GM04504 (cell line): ENCODE data around the gene SH3TC1.

Experiments
- DNase-seq: peaks from one replicate; pipeline ENCODE4 v3.0.0-alpha.2; 2012; ENCODE audit warnings: low read depth

The SH3TC1 gene

DNA sequence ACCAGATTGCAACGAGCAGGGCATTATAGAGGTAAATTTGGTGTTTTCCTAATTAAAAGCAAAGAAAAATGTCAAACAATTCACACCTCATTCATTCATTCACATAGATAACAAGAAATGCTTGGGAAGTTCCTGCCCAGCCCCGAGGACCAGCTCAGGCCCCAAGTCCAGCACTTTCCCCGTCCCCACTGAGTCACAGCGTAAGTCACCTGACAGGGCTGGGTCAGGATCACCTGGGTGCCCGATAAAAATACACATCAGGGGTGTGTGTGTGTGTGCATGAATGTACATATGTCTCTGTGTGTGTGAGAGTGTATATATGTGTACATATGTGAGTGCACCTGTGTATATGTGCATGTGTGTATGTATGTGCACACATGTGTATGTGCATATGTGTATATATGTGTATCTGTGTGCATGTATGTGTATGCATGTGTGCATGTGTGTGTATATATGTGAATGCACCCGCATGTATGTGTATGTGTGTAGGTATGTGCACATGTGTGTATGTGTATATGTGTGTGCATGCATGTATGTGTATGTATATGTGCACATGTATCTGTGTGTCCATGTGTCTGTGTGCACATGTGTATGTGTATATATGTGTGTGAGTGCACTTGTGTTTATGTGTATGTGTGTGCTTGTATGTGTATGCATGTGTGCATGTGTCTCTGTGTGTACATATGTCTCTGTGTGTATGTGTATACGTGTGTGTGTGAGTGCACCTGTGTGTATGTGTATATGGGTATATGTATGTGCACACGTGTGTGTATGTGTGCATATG is 18.6 kb upstream of the SH3TC1 start:
- DNase-seq, result no peak

- no peak for DNase-seq
Measured at GRCh38 chr4:8181119-8181518, 18.0 kb upstream of the SH3TC1 start.

DNA sequence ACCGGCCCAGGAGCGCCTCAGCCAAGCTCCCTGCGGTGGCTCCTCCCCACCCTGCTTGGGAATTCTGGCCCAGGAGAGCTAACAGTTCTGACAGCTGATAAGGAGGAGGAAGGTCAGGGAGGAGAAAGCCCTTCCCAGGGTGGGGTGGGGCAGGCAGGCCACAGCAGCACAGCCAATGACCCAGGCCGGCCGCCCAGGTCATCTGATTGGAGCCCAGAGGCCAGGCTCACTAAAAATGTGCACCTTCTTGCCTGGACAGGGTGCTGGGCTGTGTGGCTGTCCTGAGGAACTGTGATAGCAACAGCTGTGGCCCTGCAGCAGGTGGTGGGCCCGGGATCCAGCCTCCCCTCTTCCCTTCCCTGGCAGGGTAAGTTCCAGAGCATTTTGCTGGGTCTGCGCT is 17.2 kb upstream of the SH3TC1 start:
- no peak for DNase-seq

DNA sequence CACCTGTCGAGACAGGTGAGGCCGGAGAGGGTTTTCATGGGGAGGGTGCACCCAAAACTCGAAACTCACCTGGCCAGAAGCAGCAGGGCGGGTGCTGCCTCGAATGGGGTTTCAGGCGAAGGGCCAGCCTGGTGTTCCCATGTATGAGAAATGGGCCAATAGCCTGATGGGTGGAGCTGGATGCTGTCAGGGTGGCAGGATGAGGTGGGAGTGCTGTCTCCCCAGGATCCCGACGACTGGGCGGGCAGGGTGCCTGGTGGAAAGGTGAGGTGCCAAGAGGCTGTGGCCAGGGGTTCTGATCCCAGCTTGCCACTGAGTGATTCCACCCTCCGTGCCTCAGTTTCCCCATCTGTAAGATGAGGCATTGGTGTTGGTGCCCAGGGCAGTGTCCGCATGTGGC is 16.8 kb upstream of the SH3TC1 start:
- DNase-seq, result no peak

DNA sequence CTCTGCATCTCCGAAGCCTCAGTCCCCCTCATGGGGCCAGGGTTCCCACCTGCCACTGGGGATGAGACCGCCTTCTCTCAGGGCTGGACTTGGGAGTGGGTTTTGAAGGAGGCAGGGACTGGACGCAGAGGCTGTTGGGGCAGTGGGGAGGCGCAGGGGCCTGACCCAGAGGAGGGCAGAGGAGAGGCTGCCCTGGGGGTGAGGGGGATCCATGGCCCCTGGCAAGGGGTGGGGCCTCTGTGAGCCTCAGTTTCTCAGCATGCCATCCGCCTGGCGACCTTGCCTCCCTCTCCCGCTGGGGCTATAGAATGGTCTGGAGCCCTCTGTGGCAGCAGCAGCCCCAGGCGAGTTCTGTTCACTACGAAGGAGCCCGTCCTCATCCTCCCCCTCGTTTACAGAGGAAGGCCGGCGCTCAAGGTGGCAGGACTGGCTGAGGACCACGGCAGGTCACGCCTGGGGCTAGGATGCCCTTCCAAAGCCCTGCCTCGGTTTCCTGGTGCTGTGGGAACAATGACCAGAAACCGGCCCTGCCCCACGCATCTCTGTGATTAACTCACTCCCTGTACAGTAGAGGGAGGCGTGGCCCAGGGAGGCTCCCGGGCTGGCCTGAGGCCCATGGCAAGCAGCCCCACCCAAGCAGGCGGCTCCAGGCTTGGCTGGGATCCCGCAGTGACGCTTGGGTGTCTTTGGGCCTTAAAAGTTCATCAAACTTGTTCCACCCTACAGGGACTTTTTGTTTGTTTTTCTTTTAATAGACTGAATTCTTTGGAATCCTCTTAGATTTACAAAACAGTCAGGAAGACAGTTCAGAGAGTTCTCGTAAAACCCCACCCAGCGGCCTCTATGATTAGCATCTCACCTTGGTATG is 16.0 kb upstream of the SH3TC1 start:
- peak; percentile 74 for DNase-seq

GRCh38 chr4:8184061-8184460 is 15.0 kb upstream of the SH3TC1 start:
- DNase-seq, result no peak

DNA sequence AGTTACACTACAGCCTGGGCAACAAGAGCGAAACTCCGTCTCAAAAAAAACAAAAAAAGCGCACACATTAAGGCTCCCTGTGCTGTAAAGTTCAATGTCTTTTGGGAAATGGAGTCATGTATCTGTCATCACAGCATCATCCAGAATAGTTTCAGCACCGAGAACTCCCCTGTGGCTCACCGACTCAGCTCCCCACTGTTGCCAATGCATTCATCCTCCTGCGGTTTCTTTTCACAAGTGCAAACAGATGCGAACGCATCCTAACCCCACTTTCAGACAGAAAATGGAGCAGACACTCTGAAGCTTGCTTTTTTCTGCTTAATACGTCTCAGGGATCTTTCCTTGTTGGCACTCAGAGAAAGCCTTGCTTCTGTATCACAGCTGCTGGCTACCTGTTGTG is 13.8 kb upstream of the SH3TC1 start:
- DNase-seq, result peak; percentile 91

- no peak for DNase-seq
Measured at GRCh38 chr4:8185930-8186329, 13.2 kb upstream of the SH3TC1 start.

- DNase-seq, result no peak
Measured at GRCh38 chr4:8188085-8188484, 11.0 kb upstream of the SH3TC1 start.

DNA sequence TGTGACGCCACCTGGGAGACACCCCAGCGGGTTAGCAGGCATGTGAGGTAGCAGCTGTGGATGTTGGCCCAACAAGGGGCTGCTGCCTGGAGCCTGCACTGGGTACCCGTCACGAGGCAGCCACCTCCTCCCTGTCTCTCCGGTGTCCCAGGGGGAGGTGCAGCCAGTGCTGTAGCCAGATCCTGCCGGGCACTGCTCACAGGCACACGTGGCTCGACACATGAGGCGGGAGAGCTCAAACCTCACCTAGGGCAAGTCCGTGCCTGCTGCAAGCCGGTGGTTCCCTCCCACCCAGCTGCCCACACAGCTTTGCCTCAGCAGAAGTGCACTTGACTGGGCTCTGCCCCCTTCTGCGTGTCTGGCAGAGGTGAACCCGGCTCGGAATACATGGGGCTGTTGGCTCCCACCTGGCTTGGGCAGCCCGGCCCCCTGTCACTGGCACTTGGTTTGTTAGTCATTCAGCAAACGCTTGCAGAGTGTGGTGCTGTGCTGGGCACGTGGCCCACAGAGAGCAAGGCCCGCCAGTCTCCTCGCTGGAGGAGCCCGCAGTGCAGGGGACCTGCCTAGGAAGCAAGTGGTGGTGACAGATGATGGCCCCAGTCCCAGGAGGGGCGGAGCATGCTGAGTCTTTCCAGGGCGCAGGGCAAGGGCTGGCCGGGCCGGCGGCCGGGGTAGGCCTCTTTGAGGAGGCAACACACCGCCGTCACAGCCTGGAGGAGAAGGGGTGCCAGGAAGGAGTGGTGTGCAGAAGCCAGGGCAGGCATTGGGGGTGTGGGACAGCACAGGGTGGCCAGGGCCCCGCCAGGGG is 10.1 kb upstream of the SH3TC1 start:
- no peak for DNase-seq

DNA sequence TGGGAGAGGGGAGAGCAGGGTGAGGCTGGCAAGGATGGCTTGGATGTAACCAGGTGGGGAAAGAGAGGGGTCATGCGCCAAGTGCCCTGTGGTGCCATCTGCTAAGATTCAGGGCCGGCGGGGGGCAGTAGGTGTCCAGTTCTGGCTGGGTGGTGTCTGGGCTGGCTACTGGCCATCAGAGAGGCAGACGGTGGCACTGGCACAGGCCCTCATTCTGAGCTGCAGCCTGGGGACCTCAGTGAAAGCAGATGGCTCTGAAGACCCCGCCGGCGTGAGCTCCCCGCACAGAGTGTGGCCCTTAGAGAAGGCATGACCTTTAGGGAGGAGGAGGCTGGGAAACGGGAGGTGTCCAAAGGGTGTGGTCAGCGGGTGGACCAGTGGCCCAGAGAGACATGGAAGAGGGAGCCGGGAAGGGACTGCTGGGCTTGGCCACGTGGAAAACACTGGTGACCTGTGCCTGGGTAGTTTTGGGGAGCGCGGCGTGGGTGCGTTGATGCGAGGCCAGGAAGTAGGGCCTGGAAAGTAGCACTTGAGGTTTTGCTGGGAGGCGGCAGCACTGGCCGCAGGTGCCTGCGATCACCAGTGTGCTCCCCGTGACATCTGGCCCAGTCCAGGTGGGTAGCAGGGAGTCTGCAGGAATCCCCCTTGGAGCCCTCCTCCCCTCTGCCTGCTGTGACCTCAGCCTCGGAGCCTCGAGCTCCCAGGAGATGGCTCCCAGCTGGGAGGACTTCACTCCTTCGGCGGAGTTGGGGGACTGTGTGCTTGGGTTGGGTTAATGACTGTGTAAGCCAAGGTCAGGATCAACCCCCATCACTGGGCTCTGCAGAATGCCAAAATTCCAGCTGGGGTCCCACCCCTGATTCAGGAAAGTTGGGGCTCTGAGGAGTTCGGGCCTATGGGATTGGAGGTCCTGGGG is 9.3 kb upstream of the SH3TC1 start:
- no peak for DNase-seq

GRCh38 chr4:8191136-8191747 is 7.8 kb upstream of the SH3TC1 start:
- no peak for DNase-seq

GRCh38 chr4:8192748-8193738 is 6.0 kb upstream of the SH3TC1 start:
- no peak for DNase-seq

- no peak for DNase-seq
Measured at GRCh38 chr4:8194306-8195242, 4.5 kb upstream of the SH3TC1 start.

GRCh38 chr4:8195431-8195830 is 3.7 kb upstream of the SH3TC1 start:
- DNase-seq, result no peak

DNA sequence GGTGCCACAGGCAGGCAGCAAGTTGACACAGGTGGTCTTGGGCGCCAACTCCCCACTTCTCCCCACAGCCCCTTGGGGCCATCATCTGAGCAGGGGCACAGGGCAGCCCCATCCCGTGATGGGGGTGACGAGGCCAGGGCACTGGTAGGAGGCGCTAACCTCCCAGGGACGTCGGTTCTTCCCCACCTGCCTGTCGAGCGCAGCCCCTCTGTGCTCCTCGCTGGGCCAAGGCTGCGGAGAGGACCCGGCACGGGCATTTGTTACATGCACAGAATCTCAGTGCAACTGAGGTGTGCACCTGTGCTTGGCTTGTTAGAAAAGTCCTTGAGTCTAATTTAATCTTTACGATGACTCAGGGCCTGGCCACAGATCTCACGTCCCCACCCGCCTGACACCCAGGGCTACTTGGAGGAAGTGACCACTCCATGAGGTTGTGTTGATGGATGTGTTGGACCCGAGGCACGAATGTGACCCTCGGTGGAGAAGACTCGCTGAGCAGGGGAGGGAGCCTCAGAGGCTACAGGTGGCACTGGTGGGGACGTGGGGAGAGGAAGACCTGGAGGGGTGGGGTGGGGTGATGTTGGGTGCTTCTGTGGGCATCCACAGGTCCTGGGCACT is 3.1 kb upstream of the SH3TC1 start:
- no peak for DNase-seq

DNA sequence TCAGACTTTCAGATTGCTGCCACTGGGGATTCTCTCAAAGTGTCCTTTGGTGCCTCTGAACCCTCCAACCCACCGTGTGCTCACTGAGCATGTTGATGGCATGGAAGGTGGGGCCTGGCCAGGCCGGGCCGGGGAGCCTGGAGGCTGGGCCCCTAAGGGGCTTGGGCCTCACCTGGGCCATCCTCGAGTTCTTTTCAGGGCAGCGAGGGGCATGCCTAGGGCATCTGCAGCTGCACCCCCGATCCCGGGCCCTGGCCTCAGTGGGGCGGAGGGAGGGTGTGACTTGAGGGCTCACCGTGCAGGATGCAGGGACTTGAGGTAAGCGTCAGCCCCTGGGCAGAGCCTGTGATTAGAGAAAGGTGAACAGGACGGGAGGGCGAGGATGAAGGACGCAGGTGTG is 1.6 kb upstream of the SH3TC1 start:
- DNase-seq, result no peak
